ENCODE data around the gene PARN.
"Not testable (repeated sequence)": the region's sequence is repeated elsewhere in the genome, so short reads cannot be mapped to it uniquely, and the experiment has no call there.

PARN gene

GRCh38 chr16:14553447-14553846 is 76.6 kb downstream of the PARN start:
- Histone ChIP-seq H3K27ac (no peak overlapping the region), H3K9me3 (no peaks in the 10 kb centered on the region), H3K36me3 (peaks cover 51% of the 10 kb centered on the region), H3K4me3 (ENCODE audit: low read depth in 1 of 2, low read length in 1 of 2) (no peak overlapping the region), H3K4me1 (ENCODE audit: control insufficient read depth in 1 of 2, insufficient read depth in 1 of 2, low read depth in 1 of 2, low read length in 1 of 2) (no peaks in the 10 kb centered on the region), H3K27me3 (no peaks in the 10 kb centered on the region)
- TF ChIP-seq CTCF (IDR thresholded peaks at IDR 0.05), result no peak

DNA sequence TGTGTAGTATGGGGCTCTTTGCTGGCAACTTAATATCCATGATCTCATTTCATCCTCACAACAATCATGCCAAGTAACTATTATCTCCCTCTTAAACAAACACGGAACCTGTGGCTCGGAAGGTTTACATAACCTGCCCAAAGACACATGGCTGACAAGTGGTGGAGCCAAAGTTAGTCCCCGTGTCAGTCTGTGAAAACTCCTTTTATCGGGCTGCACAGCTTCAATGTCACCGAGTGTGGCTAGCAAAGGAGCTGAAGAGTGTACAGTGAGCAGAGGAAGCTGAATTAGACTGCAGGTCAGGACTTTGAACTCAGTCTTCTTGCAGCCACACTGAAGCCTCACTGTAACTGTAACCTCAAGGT is 80.3 kb downstream of the PARN start:
- H3K9me3 ChIP-seq, result no peaks in the 10 kb centered on the region
- no peaks in the 10 kb centered on the region for H3K4me1 ChIP-seq (ENCODE audit: control insufficient read depth in 1 of 2, insufficient read depth in 1 of 2, low read depth in 1 of 2, low read length in 1 of 2)
- no peaks in the 10 kb centered on the region for H3K27me3 ChIP-seq
- no peak overlapping the region for H3K4me3 ChIP-seq (ENCODE audit: low read depth in 1 of 2, low read length in 1 of 2)
- TF ChIP-seq CTCF (IDR thresholded peaks at IDR 0.05), result no peak
- no peak overlapping the region for H3K27ac ChIP-seq
- peaks cover 45% of the 10 kb centered on the region for H3K36me3 ChIP-seq

GRCh38 chr16:14548933-14549788 is 80.9 kb downstream of the PARN start:
- Histone ChIP-seq H3K36me3 (peaks cover 42% of the 10 kb centered on the region), H3K9me3 (no peaks in the 10 kb centered on the region), H3K4me3 (ENCODE audit: low read depth in 1 of 2, low read length in 1 of 2) (no peak overlapping the region), H3K27ac (no peak overlapping the region), H3K4me1 (ENCODE audit: control insufficient read depth in 1 of 2, insufficient read depth in 1 of 2, low read depth in 1 of 2, low read length in 1 of 2) (no peaks in the 10 kb centered on the region), H3K27me3 (no peaks in the 10 kb centered on the region)
- no peak for TF ChIP-seq CTCF (IDR thresholded peaks at IDR 0.05)

GRCh38 chr16:14545346-14545884 is 84.6 kb downstream of the PARN start:
- TF ChIP-seq CTCF (IDR thresholded peaks at IDR 0.05), result no peak
- Histone ChIP-seq H3K36me3 (peaks cover 16% of the 10 kb centered on the region), H3K4me1 (ENCODE audit: control insufficient read depth in 1 of 2, insufficient read depth in 1 of 2, low read depth in 1 of 2, low read length in 1 of 2) (no peaks in the 10 kb centered on the region), H3K27me3 (no peaks in the 10 kb centered on the region), H3K4me3 (ENCODE audit: low read depth in 1 of 2, low read length in 1 of 2) (no peak overlapping the region), H3K9me3 (no peaks in the 10 kb centered on the region), H3K27ac (no peak overlapping the region)

GRCh38 chr16:14544846-14545245 is 85.2 kb downstream of the PARN start:
- H3K27ac ChIP-seq; H3K9me3 ChIP-seq; H3K4me1 ChIP-seq (ENCODE audit: control insufficient read depth in 1 of 2, insufficient read depth in 1 of 2, low read depth in 1 of 2, low read length in 1 of 2); H3K4me3 ChIP-seq (ENCODE audit: low read depth in 1 of 2, low read length in 1 of 2); H3K27me3 ChIP-seq: not testable (repeated sequence)
- H3K36me3 ChIP-seq, result peaks cover 10% of the 10 kb centered on the region

DNA sequence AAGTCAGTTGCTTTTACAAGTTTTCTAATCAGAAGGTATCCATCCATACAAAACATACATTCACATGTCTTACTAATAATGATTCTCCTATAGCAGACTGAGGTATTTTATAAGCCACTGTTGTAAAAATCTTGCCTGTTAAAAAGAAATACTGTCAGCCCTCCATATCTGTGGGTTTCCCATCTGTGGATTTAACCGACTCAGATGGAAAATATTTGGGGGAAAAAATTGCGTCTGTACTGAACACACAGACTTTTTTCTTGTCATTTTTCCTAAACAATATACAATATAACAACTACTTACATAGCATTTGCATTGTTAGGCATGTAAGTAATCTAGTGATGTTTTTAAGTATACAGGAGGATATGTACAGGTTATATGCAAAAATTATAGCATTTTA is 90.4 kb downstream of the PARN start:
- Histone ChIP-seq H3K27ac (no peak overlapping the region), H3K9me3 (no peaks in the 10 kb centered on the region), H3K27me3 (no peaks in the 10 kb centered on the region), H3K36me3 (peaks cover 6% of the 10 kb centered on the region), H3K4me3 (ENCODE audit: low read depth in 1 of 2, low read length in 1 of 2) (no peak overlapping the region), H3K4me1 (ENCODE audit: control insufficient read depth in 1 of 2, insufficient read depth in 1 of 2, low read depth in 1 of 2, low read length in 1 of 2) (no peaks in the 10 kb centered on the region)
- TF ChIP-seq CTCF (IDR thresholded peaks at IDR 0.05), result no peak
